Progenitor cell of endocrine pancreas (in vitro differentiated cells): ENCODE data around the gene STK32C. TPM values are rescaled to one million over a fixed set of nuclear protein-coding genes. Genes with fewer than 3 reads are reported as not detected.

ENCODE experiments used
- DNase-seq: peaks from one replicate; pipeline ENCODE4 v3.0.0; 2021; ENCODE audit warnings: low spot score; ENCODE audit not compliant: unreplicated experiment
- H3K27ac Mint-ChIP-seq: 2 replicates; pipeline ENCODE4 v1.8.0; 2021; ENCODE audit warnings: mild to moderate bottlenecking, moderate library complexity, mixed read lengths
- H3K27me3 Mint-ChIP-seq: 2 replicates; pipeline ENCODE4 v1.8.0; 2021; ENCODE audit warnings: mixed read lengths
- H3K36me3 Mint-ChIP-seq: 2 replicates; pipeline ENCODE4 v1.8.0; 2022; ENCODE audit warnings: mixed read lengths; ENCODE audit not compliant: insufficient read depth
- H3K4me1 Mint-ChIP-seq: 2 replicates; pipeline ENCODE4 v1.8.0; 2021; ENCODE audit warnings: low read depth, mixed read lengths
- H3K4me3 Mint-ChIP-seq: 2 replicates; pipeline ENCODE4 v1.8.0; 2021; ENCODE audit warnings: low read depth, mild to moderate bottlenecking, moderate library complexity, mixed read lengths
- H3K9me3 Mint-ChIP-seq: 2 replicates; pipeline ENCODE4 v1.8.0; 2021; ENCODE audit warnings: low read depth, mixed read lengths
- total RNA-seq: library from RNA; stranded (reverse); gene quantifications from 2 replicates; pipeline ENCODE4 v1.2.1, GENCODE V29; 2021
- TF ChIP-seq, protein P1 (sequence below): fragments of 200-600 bp; sonication (generic); IDR thresholded peaks from one replicate; pipeline ENCODE4 v1.5.0; 2021; ENCODE audit warnings: antibody characterized with exemption, mild to moderate bottlenecking; ENCODE audit not compliant: unreplicated experiment

The STK32C gene
- total RNA-seq, 1 donor from 2014 or later: 10.0 TPM

DNA sequence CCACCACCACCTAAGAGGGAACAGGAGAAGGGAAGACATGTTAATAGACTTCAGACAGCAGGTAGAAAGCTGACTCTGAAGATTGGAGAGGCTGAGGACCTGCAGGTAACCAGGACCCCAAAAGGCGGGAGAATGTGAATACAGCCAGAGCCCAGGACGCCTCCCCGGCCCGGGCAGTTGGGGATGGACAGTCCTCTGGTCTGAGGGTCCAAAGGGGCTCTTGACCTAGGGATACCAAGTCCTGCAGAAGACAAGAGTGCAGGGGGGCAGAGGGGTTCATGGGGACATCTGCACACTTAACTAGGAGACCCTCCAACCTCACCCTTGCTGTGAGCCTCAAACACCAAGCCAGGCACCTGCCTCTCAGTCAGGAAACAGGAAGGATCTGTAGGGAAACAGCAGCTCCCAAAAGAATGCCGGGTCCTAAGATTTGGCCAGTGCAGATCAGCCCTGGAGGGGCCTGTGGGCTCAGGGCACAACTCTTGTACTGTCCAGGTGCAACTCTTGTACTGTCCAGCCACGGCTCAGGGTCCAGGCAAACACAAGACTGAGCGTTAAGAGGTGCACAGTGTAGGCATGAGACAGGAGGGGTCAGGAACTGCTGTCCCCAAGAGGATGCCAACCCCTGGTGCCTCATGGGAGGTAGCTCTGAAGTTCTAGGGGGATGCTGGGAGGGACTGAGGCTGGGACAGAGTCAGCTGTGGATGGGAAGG lies 2.3 kb upstream of the STK32C start:
- no peak overlapping the region for H3K4me3 Mint-ChIP-seq
- H3K36me3 Mint-ChIP-seq: no peaks in the 10 kb centered on the region
- H3K27ac Mint-ChIP-seq: no peak overlapping the region
- H3K27me3 Mint-ChIP-seq: peaks cover 47% of the 10 kb centered on the region
- peaks cover 12% of the 10 kb centered on the region for H3K4me1 Mint-ChIP-seq
- H3K9me3 Mint-ChIP-seq: no peaks in the 10 kb centered on the region
- TF ChIP-seq, protein P1, sequence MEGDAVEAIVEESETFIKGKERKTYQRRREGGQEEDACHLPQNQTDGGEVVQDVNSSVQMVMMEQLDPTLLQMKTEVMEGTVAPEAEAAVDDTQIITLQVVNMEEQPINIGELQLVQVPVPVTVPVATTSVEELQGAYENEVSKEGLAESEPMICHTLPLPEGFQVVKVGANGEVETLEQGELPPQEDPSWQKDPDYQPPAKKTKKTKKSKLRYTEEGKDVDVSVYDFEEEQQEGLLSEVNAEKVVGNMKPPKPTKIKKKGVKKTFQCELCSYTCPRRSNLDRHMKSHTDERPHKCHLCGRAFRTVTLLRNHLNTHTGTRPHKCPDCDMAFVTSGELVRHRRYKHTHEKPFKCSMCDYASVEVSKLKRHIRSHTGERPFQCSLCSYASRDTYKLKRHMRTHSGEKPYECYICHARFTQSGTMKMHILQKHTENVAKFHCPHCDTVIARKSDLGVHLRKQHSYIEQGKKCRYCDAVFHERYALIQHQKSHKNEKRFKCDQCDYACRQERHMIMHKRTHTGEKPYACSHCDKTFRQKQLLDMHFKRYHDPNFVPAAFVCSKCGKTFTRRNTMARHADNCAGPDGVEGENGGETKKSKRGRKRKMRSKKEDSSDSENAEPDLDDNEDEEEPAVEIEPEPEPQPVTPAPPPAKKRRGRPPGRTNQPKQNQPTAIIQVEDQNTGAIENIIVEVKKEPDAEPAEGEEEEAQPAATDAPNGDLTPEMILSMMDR: no peak
- no peak for DNase-seq

DNA sequence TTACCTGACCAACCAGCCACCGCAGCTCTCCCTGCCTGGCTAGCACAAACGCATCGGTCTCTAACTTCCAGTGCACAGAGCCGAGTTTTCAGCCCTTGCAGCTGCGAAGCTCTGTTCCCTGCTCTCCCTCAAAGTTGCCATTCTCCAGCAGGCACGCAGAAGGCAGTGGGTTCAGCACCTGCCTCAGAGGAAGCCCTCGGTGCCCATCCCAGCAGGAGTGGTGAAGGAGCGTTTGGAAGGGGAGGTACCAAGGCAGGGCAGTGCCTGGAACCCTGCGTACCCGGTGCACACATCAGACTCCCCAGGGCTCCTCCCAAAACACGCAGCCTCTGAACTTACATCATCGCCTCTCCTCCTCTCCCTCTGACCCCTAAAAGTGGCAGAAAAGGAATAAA lies 1.7 kb upstream of the STK32C start:
- Mint-ChIP-seq H3K36me3 (no peaks in the 10 kb centered on the region), H3K27ac (no peak overlapping the region), H3K4me1 (peaks cover 12% of the 10 kb centered on the region), H3K9me3 (no peaks in the 10 kb centered on the region), H3K27me3 (peaks cover 50% of the 10 kb centered on the region), H3K4me3 (peak overlapping the region; percentile 37)
- TF ChIP-seq, protein P1: no peak
- DNase-seq: no peak

GRCh38 chr10:132308587-132309470 lies 1.1 kb upstream of the STK32C start:
- Mint-ChIP-seq H3K27me3 (peaks cover 56% of the 10 kb centered on the region), H3K4me1 (peaks cover 12% of the 10 kb centered on the region), H3K4me3 (peak overlapping the region; percentile 57), H3K27ac (no peak overlapping the region), H3K36me3 (no peaks in the 10 kb centered on the region), H3K9me3 (no peaks in the 10 kb centered on the region)
- TF ChIP-seq, protein P1: no peak
- no peak for DNase-seq

GRCh38 chr10:132306864-132307751 lies 642 bp downstream of the STK32C start:
- Mint-ChIP-seq H3K27ac (peak overlapping the region; percentile 93), H3K9me3 (no peaks in the 10 kb centered on the region), H3K4me1 (peaks cover 12% of the 10 kb centered on the region), H3K4me3 (peak overlapping the region; percentile 83), H3K36me3 (no peaks in the 10 kb centered on the region), H3K27me3 (peaks cover 65% of the 10 kb centered on the region)
- TF ChIP-seq, protein P1: no peak
- DNase-seq: peak; percentile 43

DNA sequence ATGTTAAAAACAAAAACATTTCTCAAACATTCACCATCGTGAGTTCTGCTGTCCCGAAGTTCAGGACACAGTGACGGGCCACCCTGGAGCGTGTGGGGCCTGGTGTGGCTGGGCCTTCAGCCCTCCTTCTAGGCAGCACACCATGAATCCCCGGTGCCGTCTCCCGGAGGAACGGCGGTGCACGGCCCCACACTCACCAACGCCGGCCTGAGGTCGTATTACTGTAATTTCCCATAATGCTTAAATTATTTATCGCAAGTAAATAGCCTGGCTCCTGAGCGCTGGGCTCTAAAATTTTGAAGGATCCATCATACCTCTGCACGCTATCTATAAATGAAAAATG lies 1.4 kb downstream of the STK32C start:
- no peak overlapping the region for H3K27ac Mint-ChIP-seq
- H3K9me3 Mint-ChIP-seq: no peaks in the 10 kb centered on the region
- peaks cover 65% of the 10 kb centered on the region for H3K27me3 Mint-ChIP-seq
- TF ChIP-seq, protein P1: no peak
- H3K4me1 Mint-ChIP-seq: peaks cover 7% of the 10 kb centered on the region
- no peak for DNase-seq
- H3K36me3 Mint-ChIP-seq: no peaks in the 10 kb centered on the region
- peak overlapping the region; percentile 83 for H3K4me3 Mint-ChIP-seq
